CD4-positive, alpha-beta T cell treated with Interleukin-15 for 1 hour (primary cell): ENCODE measurements around the gene IL17A.

ENCODE experiments used
- DNase-seq: peaks from one replicate; pipeline ENCODE4 v3.0.0-alpha.2; 2020

IL17A gene

DNA sequence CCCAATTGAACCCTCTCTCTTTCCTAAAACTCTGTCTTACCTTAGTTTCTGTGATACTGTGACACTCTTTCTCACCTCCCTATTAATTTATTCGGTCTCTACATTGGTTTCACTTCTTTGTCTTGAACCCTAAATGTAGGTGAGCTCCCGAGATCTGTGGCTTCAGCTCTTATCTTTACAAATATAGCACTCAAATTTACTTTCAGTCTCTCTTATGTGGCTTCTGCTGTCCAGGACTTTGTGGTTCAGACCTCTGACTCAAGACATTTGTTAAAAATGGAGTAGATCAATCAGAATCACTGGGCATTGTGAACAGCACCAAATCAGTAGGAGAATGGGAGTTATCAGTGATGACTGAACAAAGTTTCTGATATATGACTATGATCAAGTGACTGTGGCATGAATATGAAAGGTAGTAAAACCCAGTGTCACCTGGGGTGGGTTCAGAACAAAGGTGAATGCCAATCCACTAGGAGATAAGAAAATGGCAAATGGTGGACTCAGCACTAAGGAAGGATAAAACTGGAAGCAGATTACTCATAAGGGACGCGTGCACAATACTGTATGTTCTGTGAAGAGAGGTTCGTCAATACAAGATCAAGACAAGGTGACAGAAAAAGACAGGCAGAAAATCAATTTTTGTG lies 30.9 kb downstream of the IL17A start:
- DNase-seq: no peak

DNA sequence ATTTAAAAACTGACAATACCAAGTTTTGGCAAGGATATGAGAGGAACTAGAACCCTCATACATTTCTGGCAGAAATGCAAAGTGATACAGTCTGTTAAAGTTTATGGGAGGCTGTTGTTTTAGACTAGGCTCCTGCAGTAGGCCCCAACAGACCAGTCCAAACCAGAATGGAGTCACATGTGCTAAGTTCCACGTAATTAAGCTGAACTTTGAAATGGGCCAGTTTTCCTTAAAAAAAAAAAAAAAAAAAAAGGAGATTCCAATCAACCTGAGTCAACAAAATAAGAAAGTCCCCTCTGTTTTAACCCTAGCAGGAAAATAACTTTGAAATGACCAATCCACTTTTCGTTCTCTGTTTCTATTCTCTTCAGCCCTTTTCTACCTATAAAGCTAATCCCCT lies 31.6 kb downstream of the IL17A start:
- DNase-seq: no peak

DNA sequence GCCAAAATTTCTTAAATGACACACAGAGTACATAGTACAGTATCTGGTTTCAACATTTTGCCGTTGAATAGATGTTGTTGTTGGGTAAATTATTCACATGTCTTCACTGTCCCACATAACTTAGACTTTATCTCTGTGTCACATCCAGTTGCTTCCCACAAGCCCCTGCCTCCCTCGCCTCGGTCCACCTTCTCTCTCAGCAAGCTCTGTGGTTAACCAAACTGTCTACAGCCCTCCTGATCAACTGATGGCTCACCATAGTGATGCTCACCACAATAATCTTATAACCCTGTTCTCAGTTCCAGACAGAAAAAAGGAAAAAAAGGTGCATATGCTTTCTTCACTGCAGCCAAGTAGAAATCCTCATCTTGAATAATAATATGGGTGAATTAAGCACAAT lies 35.1 kb downstream of the IL17A start:
- DNase-seq: no peak

DNA sequence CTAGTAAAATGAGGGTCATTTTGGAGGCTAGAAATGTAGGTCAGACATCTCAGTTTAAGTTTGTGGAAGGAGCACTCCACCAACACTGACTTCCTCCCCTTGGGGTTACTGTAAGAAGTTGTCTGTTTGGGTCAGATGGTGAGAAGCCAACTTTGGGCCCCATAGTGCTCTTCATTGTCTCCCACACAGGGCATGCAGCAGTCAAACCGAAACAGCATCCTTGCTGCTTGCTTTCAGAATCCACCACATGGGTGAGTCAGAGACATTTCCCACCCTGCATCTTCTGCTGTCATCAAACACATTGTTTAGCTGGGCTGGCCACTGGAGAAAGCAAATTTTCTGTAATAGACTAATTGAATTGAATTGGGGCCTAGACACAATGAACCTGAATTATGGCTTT lies 41.3 kb downstream of the IL17A start:
- no peak for DNase-seq

DNA sequence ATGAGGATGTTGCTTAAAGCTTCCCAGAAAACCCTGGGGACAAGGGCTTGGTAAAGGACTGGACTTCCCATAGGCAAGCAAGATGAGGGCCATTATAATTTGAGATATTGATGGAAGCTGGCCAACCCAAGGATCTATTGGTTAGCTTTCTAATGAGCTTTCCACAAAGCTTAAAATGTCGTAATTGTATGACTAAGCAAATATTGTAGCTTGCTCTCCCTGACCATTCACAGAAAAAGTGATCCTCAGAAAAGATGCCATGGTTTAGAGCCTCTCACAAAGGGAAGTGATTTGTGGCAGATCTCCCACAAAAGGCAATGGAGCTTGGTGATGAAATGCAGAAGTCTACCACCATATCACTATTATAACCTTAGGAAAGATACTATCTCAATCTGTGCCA lies 44.5 kb downstream of the IL17A start:
- no peak for DNase-seq

DNA sequence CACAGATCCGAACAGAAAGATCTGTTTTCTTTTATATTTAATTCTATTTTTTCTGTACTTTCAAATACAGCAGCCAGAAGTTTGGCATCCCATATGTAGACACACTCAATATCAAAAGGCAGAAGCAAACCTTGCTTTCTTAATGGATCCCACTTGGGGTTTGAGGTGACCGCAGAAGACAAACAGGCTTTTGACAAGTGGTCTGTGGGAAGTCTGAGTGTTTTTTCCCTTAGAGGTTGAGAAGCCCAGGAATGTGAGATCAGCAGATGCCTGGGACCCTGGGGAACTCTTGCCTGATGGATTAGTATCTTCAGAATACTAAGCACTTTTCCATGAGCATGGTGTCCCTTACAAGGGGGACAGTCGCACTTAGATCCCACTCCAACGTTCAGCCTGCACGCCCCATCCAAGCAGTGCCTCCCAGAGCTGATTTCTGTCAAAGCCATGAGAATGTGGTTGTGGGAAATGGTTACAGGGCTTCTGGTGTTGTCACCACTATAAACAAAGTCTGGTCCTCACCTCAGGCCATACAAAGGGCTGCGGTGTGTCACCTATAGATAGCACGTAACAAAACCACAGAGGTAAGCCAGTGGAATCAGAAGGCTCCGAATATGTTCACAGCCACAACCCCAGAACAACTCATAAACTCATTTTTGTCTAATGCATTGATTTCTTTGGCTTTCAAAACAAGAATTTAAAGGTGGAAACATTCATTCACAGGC lies 45.4 kb downstream of the IL17A start:
- DNase-seq: no peak

DNA sequence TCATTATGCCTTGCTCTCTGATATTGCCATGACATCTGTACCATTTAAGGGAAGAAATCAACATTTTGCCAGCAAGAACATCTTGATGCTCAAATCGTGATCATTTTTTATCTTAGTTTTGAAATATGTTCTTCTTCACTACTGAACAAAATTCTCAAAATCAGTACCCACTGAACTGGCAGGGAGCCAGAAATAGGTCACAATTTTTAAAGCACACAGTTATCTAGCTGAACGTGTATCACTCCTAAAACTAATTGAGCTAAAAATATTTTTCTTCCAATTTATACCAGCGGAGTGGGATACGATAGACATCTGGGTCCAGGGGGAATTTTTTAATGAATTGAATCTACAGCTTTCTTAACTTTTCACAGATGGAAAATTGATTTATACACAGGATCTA lies 46.8 kb downstream of the IL17A start:
- DNase-seq: no peak

DNA sequence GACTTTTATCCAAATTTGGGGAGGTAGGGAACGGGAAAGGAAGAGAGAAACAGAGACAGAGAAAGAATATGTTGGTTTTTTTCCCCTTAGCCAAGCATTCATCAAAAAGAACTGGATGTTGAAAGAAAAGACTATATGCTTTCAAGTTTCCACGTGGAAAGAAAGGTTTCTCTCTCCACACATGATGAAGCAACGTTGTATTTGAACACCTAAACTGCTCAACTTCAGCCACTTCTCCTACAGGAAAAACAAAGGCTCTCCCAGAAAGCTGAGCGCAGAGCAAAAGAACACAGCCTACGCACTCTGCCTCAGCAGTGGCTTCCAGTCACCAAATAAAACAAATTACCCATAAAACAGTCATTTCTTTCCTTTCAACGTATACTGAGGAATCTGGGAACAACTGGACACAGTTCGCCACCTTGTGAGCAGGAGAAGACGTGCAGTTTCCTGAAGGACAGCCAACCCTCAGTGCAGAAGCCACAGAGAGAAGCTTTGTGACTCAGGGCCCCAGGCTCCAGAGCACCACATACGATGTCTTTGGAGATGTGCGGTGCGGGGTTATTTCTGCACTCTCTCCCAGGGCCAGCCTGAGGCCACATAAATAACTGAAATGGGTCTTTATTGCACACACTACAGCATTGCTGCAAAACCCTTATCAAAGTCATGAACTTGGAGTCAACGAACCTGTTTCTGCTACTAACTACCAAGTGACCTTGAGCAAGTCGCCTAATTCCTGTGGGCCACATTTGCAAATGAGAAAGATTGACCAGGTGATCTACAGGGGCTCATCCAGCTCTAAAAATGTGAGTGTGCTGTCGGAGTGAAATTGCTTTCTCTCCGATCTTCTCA lies 48.0 kb downstream of the IL17A start:
- no peak for DNase-seq
